ENCODE data around the gene MANSC1. TPM values are rescaled to one million over a fixed set of nuclear protein-coding genes. Genes with fewer than 3 reads are reported as not detected.

Gene MANSC1
- total and polyA plus RNA-seq, 2 of the 13 experiments (the other 11 are each of a cell fraction or from before 2014, with no cell fraction given) = 1.9 to 4.2 TPM

GRCh38 chr12:12356896-12357718 is 7.1 kb upstream of the MANSC1 start, which contains the start of gene BORCS5 (continued):
- TF ChIP-seq KAT2B (IDR thresholded peaks at IDR 0.05; ENCODE audit: borderline replicate concordance, low read depth, low read length) (no peak), ZNF7 (CRISPR knock-in tag; IDR thresholded peaks at IDR 0.05) (no peak), ZNF878 (CRISPR knock-in tag; IDR thresholded peaks at IDR 0.05) (no peak), SNRNP70 (IDR thresholded peaks at IDR 0.05; ENCODE audit: low read depth, low read length) (no peak), THAP11 (CRISPR knock-in tag; IDR thresholded peaks at IDR 0.05) (peak; percentile 83), IKZF4 (CRISPR knock-in tag; IDR thresholded peaks at IDR 0.05; ENCODE audit: borderline replicate concordance, low read depth, not compliant biosample characterization) (no peak), ZFAT (CRISPR knock-in tag; conservative IDR thresholded peaks at IDR 0.05) (0 out of 2 replicates have a peak, but pooled peaks have one; percentile 46), SIX4 (CRISPR knock-in tag; IDR thresholded peaks at IDR 0.05) (no peak), IRF9 (CRISPR knock-in tag; IDR thresholded peaks at IDR 0.05; ENCODE audit: borderline replicate concordance) (0 out of 2 replicates have a peak, but pooled peaks have one; percentile 56), ZKSCAN5 (CRISPR knock-in tag; IDR thresholded peaks at IDR 0.05) (no peak), GRHL1 (CRISPR knock-in tag; conservative IDR thresholded peaks at IDR 0.05) (no peak), NFAT5 (CRISPR knock-in tag; IDR thresholded peaks at IDR 0.05) (no peak), ZMYM3 (CRISPR knock-in tag; IDR thresholded peaks at IDR 0.05) (no peak), SKIL (CRISPR knock-in tag; IDR thresholded peaks at IDR 0.05; ENCODE audit: borderline replicate concordance) (no peak), TSC22D2 (CRISPR knock-in tag; IDR thresholded peaks at IDR 0.05; ENCODE audit: borderline replicate concordance) (no peak; the same call in 1 of the 2 replicates), ELF4 (CRISPR knock-in tag; IDR thresholded peaks at IDR 0.05; ENCODE audit: borderline replicate concordance) (peak; percentile 97), CREBL2 (CRISPR knock-in tag; IDR thresholded peaks at IDR 0.05; ENCODE audit: borderline replicate concordance) (no peak)

Data from HepG2 (cell line).